ENCODE measurements around the gene BCR. TPM values are rescaled to one million over a fixed set of nuclear protein-coding genes. Genes with fewer than 3 reads are reported as not detected.

The BCR gene
- polyA plus RNA-seq, 1 donor (not counting 4 experiments of a cell fraction or from before 2014, with no cell fraction given): 25.8 TPM

- Histone ChIP-seq H3K27ac (ENCODE audit: control insufficient read depth, insufficient read depth, low read length) (no peak overlapping the region), H3K9ac (ENCODE audit: control insufficient read depth, extremely low read depth, insufficient read depth, low read length) (no peak overlapping the region), H3K27me3 (ENCODE audit: control insufficient read depth, extremely low read depth, insufficient read depth, low read length) (no peaks in the 10 kb centered on the region), H2AFZ (ENCODE audit: control insufficient read depth, low read length) (no peak overlapping the region), H4K20me1 (ENCODE audit: control insufficient read depth, extremely low read depth, insufficient read depth, low read length) (peaks cover 17% of the 10 kb centered on the region), H3K9me3 (ENCODE audit: control insufficient read depth, low read depth, low read length) (peaks cover 1% of the 10 kb centered on the region), H3K4me3 (ENCODE audit: control insufficient read depth in 2 of 3, extremely low read depth in 1 of 3, insufficient read depth in 2 of 3, low read depth in 1 of 3, low read length in 3 of 3) (no peak overlapping the region), H3K4me2 (ENCODE audit: control insufficient read depth, extremely low read depth, insufficient read depth, low read depth, low read length) (no peak overlapping the region), H3K79me2 (ENCODE audit: control insufficient read depth, insufficient read depth, low read length) (peaks cover 93% of the 10 kb centered on the region), H3K4me1 (ENCODE audit: control insufficient read depth, extremely low read depth, insufficient read depth, low read length) (peaks cover 5% of the 10 kb centered on the region), H3K9me1 (ENCODE audit: control insufficient read depth, extremely low read depth, insufficient read depth, low read length) (peaks cover 2% of the 10 kb centered on the region), H3K36me3 (ENCODE audit: control insufficient read depth in 2 of 2, extremely low read depth in 1 of 2, insufficient read depth in 2 of 2, low read length in 2 of 2) (peaks cover 1 to 10% of the 10 kb centered on the region in 2 experiments)
- dilution Hi-C loops (cut with MboI; ENCODE audit: extremely low pct_ligation_motif_present, low sequenced_read_pairs): no loop called here
- FAIRE-seq (no peak), DNase-seq (ENCODE audit: low read depth, low spot score) (no peak)
- TF ChIP-seq EZH2 (IDR thresholded peaks at IDR 0.05; ENCODE audit: low read length): no peak
Observed at GRCh38 chr22:23235425-23235824, 55.1 kb downstream of the BCR start.

GRCh38 chr22:23236026-23236425 is 55.7 kb downstream of the BCR start:
- FAIRE-seq (no peak), DNase-seq (ENCODE audit: low read depth, low spot score) (no peak)
- Histone ChIP-seq H3K4me3 (ENCODE audit: control insufficient read depth in 2 of 3, extremely low read depth in 1 of 3, insufficient read depth in 2 of 3, low read depth in 1 of 3, low read length in 3 of 3) (no peak overlapping the region), H3K9me3 (ENCODE audit: control insufficient read depth, low read depth, low read length) (peaks cover 1% of the 10 kb centered on the region), H3K9me1 (ENCODE audit: control insufficient read depth, extremely low read depth, insufficient read depth, low read length) (peaks cover 2% of the 10 kb centered on the region), H2AFZ (ENCODE audit: control insufficient read depth, low read length) (no peak overlapping the region), H3K4me2 (ENCODE audit: control insufficient read depth, extremely low read depth, insufficient read depth, low read depth, low read length) (no peak overlapping the region), H3K27ac (ENCODE audit: control insufficient read depth, insufficient read depth, low read length) (no peak overlapping the region), H3K79me2 (ENCODE audit: control insufficient read depth, insufficient read depth, low read length) (peaks cover 92% of the 10 kb centered on the region), H3K4me1 (ENCODE audit: control insufficient read depth, extremely low read depth, insufficient read depth, low read length) (peaks cover 10% of the 10 kb centered on the region), H4K20me1 (ENCODE audit: control insufficient read depth, extremely low read depth, insufficient read depth, low read length) (peaks cover 18% of the 10 kb centered on the region), H3K27me3 (ENCODE audit: control insufficient read depth, extremely low read depth, insufficient read depth, low read length) (no peaks in the 10 kb centered on the region), H3K9ac (ENCODE audit: control insufficient read depth, extremely low read depth, insufficient read depth, low read length) (no peak overlapping the region), H3K36me3 (ENCODE audit: control insufficient read depth in 2 of 2, extremely low read depth in 1 of 2, insufficient read depth in 2 of 2, low read length in 2 of 2) (peaks cover 1 to 7% of the 10 kb centered on the region in 2 experiments)
- TF ChIP-seq CTCF (optimal IDR thresholded peaks at IDR 0.05 in 1 of 3, IDR thresholded peaks at IDR 0.05 in 1 of 3, conservative IDR thresholded peaks at IDR 0.05 in 1 of 3; ENCODE audit: extremely low read depth in 1 of 3, insufficient read depth in 2 of 3, low read length in 3 of 3): no peak
- TF ChIP-seq EZH2 (IDR thresholded peaks at IDR 0.05; ENCODE audit: low read length): no peak
- dilution Hi-C loops (cut with MboI; ENCODE audit: extremely low pct_ligation_motif_present, low sequenced_read_pairs): no loop called here
